Hepatic stellate cell (primary cell): ENCODE data around the gene NRIP3.
"Not testable (repeated sequence)": the region's sequence is repeated elsewhere in the genome, so short reads cannot be mapped to it uniquely, and the experiment has no call there.

Experiments used
- DNase-seq: peaks from one replicate; pipeline ENCODE4 v3.0.0; 2011; ENCODE audit warnings: low spot score

The NRIP3 gene

GRCh38 chr11:8971924-8972316 is 31.9 kb downstream of the NRIP3 start:
- no peak for DNase-seq

GRCh38 chr11:8971196-8971923 is 32.4 kb downstream of the NRIP3 start:
- no peak for DNase-seq

DNA sequence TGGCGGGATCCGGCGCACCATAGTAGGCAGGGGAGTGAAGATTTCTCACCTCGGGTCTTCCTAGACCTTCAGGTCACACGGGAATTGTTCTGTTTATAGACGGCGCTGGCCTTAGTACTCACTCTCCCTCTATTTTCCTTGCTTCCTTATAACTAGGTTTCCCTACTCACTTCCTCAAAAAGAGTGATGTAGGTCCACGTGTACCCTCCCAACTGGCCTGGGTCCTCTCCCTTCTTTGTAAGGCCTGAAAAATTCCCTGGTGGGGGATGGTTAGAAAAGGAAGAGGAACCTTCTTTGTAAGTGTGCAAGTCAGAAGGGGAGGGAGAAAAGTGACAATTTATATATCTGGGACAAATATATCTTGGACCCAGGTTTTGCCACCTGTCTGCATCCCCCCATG is 36.6 kb downstream of the NRIP3 start:
- no peak for DNase-seq

- DNase-seq = peak; percentile 91
Measured at GRCh38 chr11:8964324-8965320, 39.2 kb downstream of the NRIP3 start, which contains the start of gene TMEM9B. Gene TMEM9B, minus strand, starts transcription at chr11:8964442. Its CDS starts 129 bp downstream, at chr11:8964313.

GRCh38 chr11:8963569-8964323 is 40.1 kb downstream of the NRIP3 start:
- DNase-seq = peak; percentile 55

DNA sequence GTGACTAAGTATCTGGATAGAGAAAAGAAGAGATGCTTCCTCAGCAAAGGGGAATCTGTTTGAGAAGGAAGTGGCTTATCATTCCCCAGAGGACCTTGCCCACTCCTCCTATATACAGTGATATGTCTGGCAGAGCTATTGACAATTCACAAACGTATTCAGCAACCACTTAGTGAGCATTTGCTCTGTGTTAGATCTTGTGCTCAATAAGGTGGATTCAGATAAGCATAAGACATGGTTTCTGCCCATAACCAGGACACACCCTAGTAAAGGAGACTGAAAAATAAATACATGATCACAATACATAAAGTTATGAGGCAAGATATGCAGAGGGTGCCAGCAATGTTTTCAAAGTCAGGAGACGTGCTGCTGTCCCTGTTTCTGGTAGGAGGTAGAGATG is 41.0 kb downstream of the NRIP3 start:
- no peak for DNase-seq

- no peak for DNase-seq
Measured at GRCh38 chr11:8961401-8961800, 42.4 kb downstream of the NRIP3 start.

- peak; percentile 74 for DNase-seq
Measured at GRCh38 chr11:8959546-8960166, 44.1 kb downstream of the NRIP3 start.

DNA sequence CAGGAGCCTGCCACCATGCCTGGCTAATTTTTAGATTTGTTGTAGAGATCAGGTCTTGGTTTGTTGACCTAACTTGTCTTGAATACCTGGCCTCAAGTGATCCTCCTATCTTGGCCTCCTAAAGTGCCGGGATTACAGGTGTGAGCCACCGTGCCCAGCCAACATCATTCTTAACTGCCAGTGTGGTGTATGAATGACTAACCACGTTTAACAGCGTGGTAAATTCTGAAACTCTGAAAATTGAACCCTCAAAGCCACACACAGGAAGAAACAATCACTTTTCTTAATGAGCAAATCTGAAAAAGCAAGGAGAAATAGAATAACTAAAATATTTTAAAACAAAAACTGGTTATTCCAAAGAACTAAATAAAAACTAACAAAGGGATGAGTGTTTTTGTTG is 46.9 kb downstream of the NRIP3 start:
- no peak for DNase-seq

DNA sequence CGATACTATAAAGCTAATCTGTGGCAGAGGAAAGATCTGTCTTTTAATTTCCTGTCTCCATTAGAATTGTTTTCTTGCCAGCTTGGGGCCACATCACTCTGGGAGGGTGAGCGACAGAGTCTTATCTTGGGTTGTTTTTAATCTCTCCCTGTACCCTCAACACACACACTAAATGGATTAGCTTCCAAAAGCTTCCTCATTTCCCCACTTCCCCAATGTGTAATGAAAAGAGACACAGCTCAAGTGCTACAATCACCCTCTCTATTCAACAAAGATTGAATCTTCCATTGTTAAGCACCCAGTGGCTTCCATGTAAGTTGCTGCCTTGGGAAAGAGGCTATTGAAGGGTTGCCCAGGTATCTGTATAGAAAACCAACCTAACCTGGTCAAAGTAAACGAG is 54.9 kb downstream of the NRIP3 start:
- DNase-seq = no peak

DNA sequence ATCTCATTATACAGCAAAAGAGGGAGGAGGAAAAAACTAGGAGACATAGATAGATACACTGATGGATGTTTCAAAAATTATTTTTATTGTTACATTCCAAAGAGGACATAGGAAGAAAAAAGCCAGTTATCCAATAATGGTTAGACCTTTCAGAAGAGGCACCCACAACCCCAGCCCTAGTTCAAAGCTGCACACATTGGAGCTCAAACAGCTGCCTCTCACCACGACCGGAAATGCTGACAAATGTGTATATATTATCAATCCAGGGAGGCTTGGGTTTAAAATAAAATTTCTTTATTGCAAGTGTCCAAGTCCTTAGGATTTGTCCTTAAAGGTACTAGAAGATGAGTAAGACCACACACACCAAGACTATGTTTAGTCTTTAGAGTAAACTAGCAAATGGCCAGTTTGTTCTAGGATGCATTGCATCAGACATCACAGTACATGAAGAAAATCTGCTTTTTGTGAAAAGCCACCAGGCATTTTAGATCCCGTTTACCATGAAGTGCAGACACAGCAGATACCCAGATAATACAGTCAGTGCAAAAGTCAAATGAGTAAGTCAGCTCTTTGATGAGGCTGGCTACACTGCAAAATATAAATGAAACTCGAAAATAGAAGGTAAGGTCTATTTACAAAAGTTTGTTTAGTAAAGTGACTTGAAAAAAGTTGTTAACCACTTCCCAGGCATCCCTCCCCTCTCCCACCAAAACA is 56.4 kb downstream of the NRIP3 start:
- no peak for DNase-seq

GRCh38 chr11:8942518-8943066 is 61.2 kb downstream of the NRIP3 start, which contains the start of gene ASCL3:
Gene ASCL3, minus strand, starts transcription at chr11:8943016. Its CDS starts 4,855 bp downstream, at chr11:8938161.
- no peak for DNase-seq

- DNase-seq = no peak
Measured at GRCh38 chr11:8941341-8942103, 62.3 kb downstream of the NRIP3 start.

DNA sequence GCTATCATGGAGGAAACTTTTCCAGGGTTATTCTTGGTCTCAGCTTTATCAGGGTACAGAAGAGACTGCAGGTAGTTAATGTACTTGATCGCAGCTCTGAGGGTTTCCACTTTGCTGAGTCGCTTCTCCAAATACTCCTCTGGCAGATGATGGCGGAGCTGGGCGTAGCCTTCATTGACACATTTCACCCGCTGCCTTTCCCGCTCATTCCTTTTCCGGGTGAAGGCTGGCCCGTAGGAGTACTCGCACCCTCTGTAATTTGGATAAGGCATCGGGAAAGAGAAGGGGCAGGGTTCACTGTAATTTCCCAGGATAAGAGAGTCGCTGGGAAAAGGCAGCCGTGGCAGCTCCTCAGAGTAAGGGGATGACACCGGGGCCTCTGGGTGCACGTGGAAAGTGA is 66.1 kb downstream of the NRIP3 start:
- DNase-seq = no peak

GRCh38 chr11:8937159-8937558 is 66.6 kb downstream of the NRIP3 start:
- DNase-seq = no peak

- not testable (repeated sequence) for DNase-seq
Measured at GRCh38 chr11:8935789-8936188, 68.0 kb downstream of the NRIP3 start.

DNA sequence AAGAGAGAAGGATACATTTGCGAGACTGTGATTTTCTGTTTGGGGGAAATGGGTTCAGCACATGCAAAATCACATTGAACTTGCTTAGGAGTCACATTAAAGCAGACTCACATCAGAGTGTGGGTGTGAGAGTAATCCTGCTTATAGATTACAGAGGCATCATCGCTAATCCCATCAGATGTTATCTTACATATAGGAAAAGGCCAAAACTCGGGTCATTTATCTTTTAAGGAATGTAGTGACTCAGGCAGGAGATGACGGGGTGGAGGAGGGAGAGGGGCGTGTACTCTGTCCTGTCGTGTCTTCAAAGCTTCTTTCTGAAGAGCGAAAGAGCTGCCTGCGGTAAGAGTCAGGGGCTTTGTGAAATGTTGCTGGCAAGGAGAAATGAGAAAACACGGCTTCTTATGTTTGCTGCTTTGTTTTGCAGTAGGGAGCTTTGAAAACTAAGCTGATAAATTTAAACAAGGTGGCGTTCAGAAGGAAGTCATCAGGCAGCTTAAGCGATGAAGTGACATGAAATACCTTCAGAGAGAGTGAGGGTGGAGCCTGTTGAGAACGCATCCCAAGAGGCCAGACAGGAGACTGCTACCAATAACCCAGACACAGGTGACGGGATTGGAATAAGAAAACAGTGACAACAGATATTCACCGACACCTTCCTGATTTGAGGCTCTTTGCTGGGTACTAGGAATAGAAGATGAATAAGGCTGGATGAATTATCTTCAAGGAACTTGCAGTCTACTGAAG is 68.9 kb downstream of the NRIP3 start:
- DNase-seq = peak; percentile 77

GRCh38 chr11:8933931-8934330 is 69.9 kb downstream of the NRIP3 start:
- DNase-seq = no peak

GRCh38 chr11:8932564-8933180 is 71.1 kb downstream of the NRIP3 start, which contains the start of gene C11orf16:
Gene C11orf16, minus strand, starts transcription at chr11:8932947. Its CDS starts 639 bp downstream, at chr11:8932308.
- DNase-seq = no peak
